MG63 (cell line): ENCODE data around the gene MAP3K14. TPM values are rescaled to one million over a fixed set of nuclear protein-coding genes. Genes with fewer than 3 reads are reported as not detected.

Source experiments
- DNase-seq: peaks from one replicate; pipeline ENCODE4 v3.0.0-alpha.2; 2020
- H3K27me3 ChIP-seq: fragments of 250-450 bp; sonication (Bioruptor Pico); 2 replicates; pipeline ENCODE4 v1.5.1; 2020; ENCODE audit warnings: mild to moderate bottlenecking, moderate library complexity
- H3K36me3 ChIP-seq: fragments of 250-450 bp; sonication (Bioruptor Pico); 2 replicates; pipeline ENCODE4 v1.5.1; 2020; ENCODE audit warnings: mild to moderate bottlenecking, moderate library complexity
- H3K4me3 ChIP-seq: fragments of 250-450 bp; sonication (Bioruptor Pico); 2 replicates; pipeline ENCODE4 v1.5.1; 2020; ENCODE audit warnings: mild to moderate bottlenecking, moderate library complexity
- H3K9me3 ChIP-seq: fragments of 250-450 bp; sonication (Bioruptor Pico); 2 replicates; pipeline ENCODE4 v1.5.1; 2020; ENCODE audit warnings: mild to moderate bottlenecking, moderate library complexity
- total RNA-seq: library from RNA; depleted of rRNA; stranded (reverse); fragments of >200 nt; shearing (Covaris generic); gene quantifications from 2 replicates; pipeline ENCODE4 v1.2.3, GENCODE V29; 2014; ENCODE audit warnings: low replicate concordance; rRNA removed

The MAP3K14 gene
- total RNA-seq, 1 experiment from 2014 or later: 13.4 TPM

GRCh38 chr17:45221081-45222013, 95.5 kb downstream of the MAP3K14 start, which contains the start of gene FMNL1:
Gene FMNL1, plus strand, starts transcription at chr17:45221885. Its CDS starts 240 bp downstream, at chr17:45222125.
- no peaks in the 10 kb centered on the region for H3K9me3 ChIP-seq
- peak; percentile 57 for DNase-seq
- H3K27me3 ChIP-seq: no peaks in the 10 kb centered on the region
- H3K36me3 ChIP-seq: no peaks in the 10 kb centered on the region
- peak within 1 kb of the TSS; percentile 43 for H3K4me3 ChIP-seq

- no peak overlapping the region for H3K4me3 ChIP-seq
- no peak for DNase-seq
- no peaks in the 10 kb centered on the region for H3K36me3 ChIP-seq
- H3K9me3 ChIP-seq: no peaks in the 10 kb centered on the region
- no peaks in the 10 kb centered on the region for H3K27me3 ChIP-seq
Measured at GRCh38 chr17:45220079-45220478, 96.7 kb downstream of the MAP3K14 start.

GRCh38 chr17:45218895-45219661, 97.7 kb downstream of the MAP3K14 start:
- Histone ChIP-seq H3K4me3 (no peak overlapping the region), H3K36me3 (no peaks in the 10 kb centered on the region), H3K9me3 (no peaks in the 10 kb centered on the region), H3K27me3 (no peaks in the 10 kb centered on the region)
- peak; percentile 64 for DNase-seq

Other genes starting within 250 kb of the MAP3K14 start
- 9.4 and 13.3 TPM in 2 replicates for gene PLCD3, start 184.5 kb downstream of the MAP3K14 start, total RNA-seq
- gene ACBD4, start 181.3 kb downstream of the MAP3K14 start, total RNA-seq: 2.7 and 5.0 TPM in 2 replicates
- gene HEXIM1, start 168.5 kb downstream of the MAP3K14 start, total RNA-seq: 20.3 and 20.8 TPM in 2 replicates
- gene HEXIM2, start 155.1 kb downstream of the MAP3K14 start, total RNA-seq: 20.6 and 34.3 TPM in 2 replicates
- 4.3 and 9.0 TPM in 2 replicates for gene FMNL1, start 95.1 kb downstream of the MAP3K14 start, total RNA-seq
- not detected in 2 replicates for gene SPATA32, start 54.9 kb downstream of the MAP3K14 start, total RNA-seq
- 0.07 and 1.5 TPM in 2 replicates for gene ARHGAP27, start 115.8 kb upstream of the MAP3K14 start, total RNA-seq
- 3.1 and 14.7 TPM in 2 replicates for gene PLEKHM1, start 173.7 kb upstream of the MAP3K14 start, total RNA-seq